Adipocyte (in vitro differentiated cells): ENCODE results near the gene KCNQ2.

Source experiments
- DNase-seq: peaks from one replicate; pipeline ENCODE4 v3.0.0-alpha.2; 2015; ENCODE audit warnings: low read depth
- H3K27me3 ChIP-seq: replicated peaks from 2 replicates; pipeline ENCODE4 v1.7.0; 2013; ENCODE audit warnings: mild to moderate bottlenecking, low read length, moderate library complexity; ENCODE audit not compliant: control insufficient read depth, insufficient read depth
- H3K36me3 ChIP-seq: 2 replicates; pipeline ENCODE4 v1.7.0; 2013; ENCODE audit warnings: low read length, mild to moderate bottlenecking, moderate library complexity; ENCODE audit not compliant: control insufficient read depth, insufficient read depth, severe bottlenecking
- H3K4me1 ChIP-seq: 2 replicates; pipeline ENCODE4 v1.7.0; 2013; ENCODE audit warnings: mild to moderate bottlenecking, low read length, moderate library complexity; ENCODE audit not compliant: control insufficient read depth, insufficient read depth
- H3K4me3 ChIP-seq: 2 replicates; pipeline ENCODE4 v1.7.0; 2013; ENCODE audit warnings: mild to moderate bottlenecking, low read length, moderate library complexity
- H3K9ac ChIP-seq: 2 replicates; pipeline ENCODE4 v1.7.0; 2013; ENCODE audit warnings: mild to moderate bottlenecking, low read length, moderate library complexity
- H3K9me3 ChIP-seq: 2 replicates; pipeline ENCODE4 v1.7.0; 2013; ENCODE audit warnings: mild to moderate bottlenecking, low read length, moderate library complexity; ENCODE audit not compliant: control insufficient read depth

KCNQ2 gene

GRCh38 chr20:63424613-63425012, 47.8 kb downstream of the KCNQ2 start:
- Histone ChIP-seq H3K4me1 (no peaks in the 10 kb centered on the region), H3K4me3 (no peak overlapping the region), H3K27me3 (peaks cover 27% of the 10 kb centered on the region), H3K9ac (no peak overlapping the region), H3K9me3 (peaks cover 7% of the 10 kb centered on the region), H3K36me3 (no peaks in the 10 kb centered on the region)
- DNase-seq = no peak

GRCh38 chr20:63423751-63424150, 48.7 kb downstream of the KCNQ2 start:
- Histone ChIP-seq H3K36me3 (no peaks in the 10 kb centered on the region), H3K9ac (no peak overlapping the region), H3K4me3 (no peak overlapping the region), H3K9me3 (peaks cover 7% of the 10 kb centered on the region), H3K4me1 (no peaks in the 10 kb centered on the region), H3K27me3 (peaks cover 31% of the 10 kb centered on the region)
- DNase-seq = no peak

- Histone ChIP-seq H3K36me3 (no peaks in the 10 kb centered on the region), H3K27me3 (peaks cover 31% of the 10 kb centered on the region), H3K9ac (no peak overlapping the region), H3K4me3 (no peak overlapping the region), H3K4me1 (no peaks in the 10 kb centered on the region), H3K9me3 (peaks cover 7% of the 10 kb centered on the region)
- no peak for DNase-seq
These were observed 49.8 kb downstream of the KCNQ2 start for GRCh38 chr20:63422653-63423052.

- Histone ChIP-seq H3K27me3 (peaks cover 31% of the 10 kb centered on the region), H3K4me1 (no peaks in the 10 kb centered on the region), H3K9ac (no peak overlapping the region), H3K36me3 (no peaks in the 10 kb centered on the region), H3K4me3 (no peak overlapping the region), H3K9me3 (peaks cover 7% of the 10 kb centered on the region)
- DNase-seq = no peak
These were observed 50.5 kb downstream of the KCNQ2 start for GRCh38 chr20:63421913-63422312.

- no peaks in the 10 kb centered on the region for H3K4me1 ChIP-seq
- H3K4me3 ChIP-seq = no peak overlapping the region
- DNase-seq = no peak
- H3K9ac ChIP-seq = no peak overlapping the region
- no peaks in the 10 kb centered on the region for H3K36me3 ChIP-seq
- H3K9me3 ChIP-seq = peaks cover 7% of the 10 kb centered on the region
- H3K27me3 ChIP-seq = peaks cover 33% of the 10 kb centered on the region
These were observed 51.3 kb downstream of the KCNQ2 start for GRCh38 chr20:63421094-63421692.

GRCh38 chr20:63420359-63421093, 51.9 kb downstream of the KCNQ2 start:
- Histone ChIP-seq H3K36me3 (no peaks in the 10 kb centered on the region), H3K9ac (no peak overlapping the region), H3K9me3 (peaks cover 7% of the 10 kb centered on the region), H3K4me1 (no peaks in the 10 kb centered on the region), H3K4me3 (no peak overlapping the region), H3K27me3 (peaks cover 37% of the 10 kb centered on the region)
- DNase-seq = no peak

GRCh38 chr20:63419299-63419698, 53.2 kb downstream of the KCNQ2 start:
- Histone ChIP-seq H3K4me3 (no peak overlapping the region), H3K27me3 (peaks cover 35% of the 10 kb centered on the region), H3K9ac (no peak overlapping the region), H3K9me3 (no peaks in the 10 kb centered on the region), H3K36me3 (no peaks in the 10 kb centered on the region), H3K4me1 (no peaks in the 10 kb centered on the region)
- no peak for DNase-seq

- Histone ChIP-seq H3K27me3 (peaks cover 37% of the 10 kb centered on the region), H3K36me3 (no peaks in the 10 kb centered on the region), H3K9ac (no peak overlapping the region), H3K4me1 (no peaks in the 10 kb centered on the region), H3K9me3 (no peaks in the 10 kb centered on the region), H3K4me3 (no peak overlapping the region)
- DNase-seq = no peak
These were observed 53.8 kb downstream of the KCNQ2 start for GRCh38 chr20:63418617-63419016.

GRCh38 chr20:63417738-63418120, 54.7 kb downstream of the KCNQ2 start:
- H3K27me3 ChIP-seq = peaks cover 38% of the 10 kb centered on the region
- no peaks in the 10 kb centered on the region for H3K9me3 ChIP-seq
- DNase-seq = no peak
- no peaks in the 10 kb centered on the region for H3K36me3 ChIP-seq
- H3K9ac ChIP-seq = no peak overlapping the region
- no peaks in the 10 kb centered on the region for H3K4me1 ChIP-seq
- no peak overlapping the region for H3K4me3 ChIP-seq

GRCh38 chr20:63417097-63417737, 55.2 kb downstream of the KCNQ2 start:
- no peaks in the 10 kb centered on the region for H3K9me3 ChIP-seq
- H3K9ac ChIP-seq = no peak overlapping the region
- H3K4me1 ChIP-seq = no peaks in the 10 kb centered on the region
- no peaks in the 10 kb centered on the region for H3K36me3 ChIP-seq
- no peak for DNase-seq
- no peak overlapping the region for H3K4me3 ChIP-seq
- H3K27me3 ChIP-seq = peaks cover 41% of the 10 kb centered on the region

GRCh38 chr20:63416631-63417030, 55.8 kb downstream of the KCNQ2 start:
- peaks cover 38% of the 10 kb centered on the region for H3K27me3 ChIP-seq
- H3K4me1 ChIP-seq = no peaks in the 10 kb centered on the region
- no peaks in the 10 kb centered on the region for H3K36me3 ChIP-seq
- DNase-seq = no peak
- H3K9me3 ChIP-seq = no peaks in the 10 kb centered on the region
- no peak overlapping the region for H3K4me3 ChIP-seq
- H3K9ac ChIP-seq = no peak overlapping the region
